H1 (cell line): ENCODE results near the gene AVPR2. TPM values are rescaled to one million over a fixed set of nuclear protein-coding genes. Genes with fewer than 3 reads are reported as not detected.

ENCODE experiments used
- CBX5 ChIP-seq: fragments of 300-800, 300-1000 bp; sonication (generic); IDR thresholded peaks from 2 replicates; pipeline ENCODE4 v1.7.1; 2016; ENCODE audit warnings: antibody characterized with exemption, low read length, low read depth
- KDM4A ChIP-seq: IDR thresholded peaks from one replicate; pipeline ENCODE4 v1.7.1; 2012; ENCODE audit warnings: low read depth, mild to moderate bottlenecking, moderate library complexity, low read length, inconsistent platforms; ENCODE audit not compliant: severe bottlenecking
- RBBP5 ChIP-seq: IDR thresholded peaks from 2 replicates; pipeline ENCODE4 v1.7.1; 2012; ENCODE audit warnings: low read depth, mild to moderate bottlenecking, inconsistent platforms, low read length, moderate library complexity, borderline replicate concordance
- SIN3A ChIP-seq, 2 experiments: IDR thresholded peaks in 1 of 2; conservative IDR thresholded peaks in 1 of 2; 2 replicates each; pipeline ENCODE4 v1.6.1; 2011 to 2012; ENCODE audit warnings: low read length in 2 of 2, improper control_type of control experiment in 1 of 2, low read depth in 1 of 2, mild to moderate bottlenecking in 1 of 2
- SRF ChIP-seq: IDR thresholded peaks from 2 replicates; pipeline ENCODE4 v1.6.1; 2011; ENCODE audit warnings: mild to moderate bottlenecking, low read depth, low read length, moderate library complexity
- polyA plus RNA-seq, 7 experiments: library from polyadenylated mRNA; depleted of rRNA in 3 of 7; stranded (reverse) in 5 of 7; unstranded in 2 of 7; fragments of >200 nt in 5 of 7; fragments of 200-250 nt in 2 of 7; gene quantifications; 1 replicate in 5 of 7; 2 replicates in 1 of 7; 4 replicates in 1 of 7; pipeline versions ENCODE4 v1.2.1 to v1.2.3, GENCODE V29; 2011 to 2013; ENCODE audit warnings: missing spikeins in 2 of 7, mixed read lengths in 2 of 7
- total RNA-seq: library from RNA; stranded (reverse); fragmentation: NEBNext Ultra II Directional; extraction: Animal tissue kit (Norgen Biotek cat#: 25700); gene quantifications from 2 replicates; pipeline ENCODE4 v1.2.1, GENCODE V29; 2021

Gene AVPR2
- total and polyA plus RNA-seq, 2 of the 8 experiments (the other 6 are each of a cell fraction or from before 2014, with no cell fraction given) = 0.09 TPM; not detected in 1

DNA sequence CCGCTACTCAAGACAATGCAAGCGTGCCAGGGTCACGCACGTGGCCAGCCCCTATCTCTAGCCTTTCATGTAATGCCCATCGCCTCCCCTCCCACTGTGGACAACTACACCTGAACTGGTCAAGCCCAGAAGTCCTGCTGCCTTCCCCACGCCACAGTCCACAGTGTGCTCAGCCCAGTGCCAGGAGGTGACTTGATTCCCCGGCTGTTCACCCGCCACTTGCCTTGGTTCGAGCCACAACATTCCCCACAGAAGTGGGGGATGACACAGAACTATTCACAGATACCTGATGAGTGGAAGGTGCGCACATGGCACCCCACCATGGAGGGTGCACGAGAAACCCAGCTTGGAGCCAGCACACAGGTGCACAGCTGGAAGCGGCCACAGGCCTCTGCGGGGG is 14.8 kb downstream of the AVPR2 start (continued):
- TF ChIP-seq SIN3A (conservative IDR thresholded peaks at IDR 0.05 in 1 of 2, IDR thresholded peaks at IDR 0.05 in 1 of 2; ENCODE audit: low read depth in 1 of 2, low read length in 2 of 2) = no peak
- no peak for TF ChIP-seq KDM4A
- no peak for TF ChIP-seq RBBP5
- TF ChIP-seq CBX5 = no peak
- no peak for TF ChIP-seq SRF
